Vagina (tissue), 2 donors: ENCODE results near the gene C6orf15.
A peak's percentile ranks its signal among the peaks of the same experiment; 100 is the strongest.

ENCODE experiments used
- POLR2AphosphoS5 ChIP-seq, 2 donors: sonication (generic); formaldehyde crosslinking; IDR thresholded peaks; one replicate each; pipeline ENCODE4 v1.9.0; 2017; ENCODE audit warnings: antibody characterized with exemption in 2 of 2, mild to moderate bottlenecking in 2 of 2, low read depth in 1 of 2; ENCODE audit not compliant: insufficient read depth in 1 of 2
- TF ChIP-seq, protein P1 (sequence below), 3 experiments: fragments of 450-650 bp in 2 of 3; fragments of 200-600 bp in 1 of 3; sonication (generic) in 1 of 3; IDR thresholded peaks; one replicate each; pipeline ENCODE4 v1.5.1; 2017 to 2019; ENCODE audit warnings: antibody characterized with exemption in 3 of 3, mild to moderate bottlenecking in 2 of 3, moderate library complexity in 2 of 3

DNA sequence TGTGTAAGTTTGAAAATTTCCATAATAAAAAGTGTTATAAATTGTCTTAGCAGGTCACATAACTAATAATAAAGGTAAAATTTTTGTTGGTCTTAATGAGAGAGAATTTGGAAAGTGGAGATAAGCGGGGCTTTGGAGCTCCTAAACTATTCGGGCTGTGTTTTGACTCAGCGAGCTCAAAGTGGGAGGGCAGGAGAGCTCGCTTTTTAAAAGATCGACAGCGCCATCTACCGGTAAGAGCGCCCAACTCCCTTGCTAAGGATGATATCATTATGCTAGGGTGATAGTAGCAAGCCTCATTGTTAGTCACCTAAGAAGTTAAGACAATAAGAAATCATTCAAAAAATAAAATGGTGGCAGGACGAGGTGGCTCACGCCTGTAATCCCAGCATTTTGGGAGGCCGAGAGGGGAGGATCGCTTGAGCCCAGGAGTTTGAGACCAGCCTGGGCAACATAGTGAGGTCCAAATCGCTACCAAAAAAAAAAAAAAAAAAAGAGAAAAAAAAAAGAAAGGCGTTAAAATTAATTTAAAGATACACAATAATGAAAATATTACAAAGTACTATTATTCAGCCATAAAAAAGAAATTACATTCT is 24.8 kb downstream of the C6orf15 start:
- TF ChIP-seq, protein P1, sequence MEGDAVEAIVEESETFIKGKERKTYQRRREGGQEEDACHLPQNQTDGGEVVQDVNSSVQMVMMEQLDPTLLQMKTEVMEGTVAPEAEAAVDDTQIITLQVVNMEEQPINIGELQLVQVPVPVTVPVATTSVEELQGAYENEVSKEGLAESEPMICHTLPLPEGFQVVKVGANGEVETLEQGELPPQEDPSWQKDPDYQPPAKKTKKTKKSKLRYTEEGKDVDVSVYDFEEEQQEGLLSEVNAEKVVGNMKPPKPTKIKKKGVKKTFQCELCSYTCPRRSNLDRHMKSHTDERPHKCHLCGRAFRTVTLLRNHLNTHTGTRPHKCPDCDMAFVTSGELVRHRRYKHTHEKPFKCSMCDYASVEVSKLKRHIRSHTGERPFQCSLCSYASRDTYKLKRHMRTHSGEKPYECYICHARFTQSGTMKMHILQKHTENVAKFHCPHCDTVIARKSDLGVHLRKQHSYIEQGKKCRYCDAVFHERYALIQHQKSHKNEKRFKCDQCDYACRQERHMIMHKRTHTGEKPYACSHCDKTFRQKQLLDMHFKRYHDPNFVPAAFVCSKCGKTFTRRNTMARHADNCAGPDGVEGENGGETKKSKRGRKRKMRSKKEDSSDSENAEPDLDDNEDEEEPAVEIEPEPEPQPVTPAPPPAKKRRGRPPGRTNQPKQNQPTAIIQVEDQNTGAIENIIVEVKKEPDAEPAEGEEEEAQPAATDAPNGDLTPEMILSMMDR (IDR thresholded peaks at IDR 0.05), result peak in 2 of 3 experiments; percentile 59 to 79
- peak in 1 of 2 donors; percentile 63 for TF ChIP-seq POLR2AphosphoS5 (IDR thresholded peaks at IDR 0.05; ENCODE audit: insufficient read depth in 1 of 2, low read depth in 1 of 2)
